HG03442 (cell line): ENCODE data around the gene SHISA9.

Source experiments
- ATAC-seq: cut with Tn5 transposase; IDR thresholded peaks from one replicate; pipeline ENCODE4 v1.9.1; 2021; ENCODE audit warnings: mild to moderate bottlenecking, moderate library complexity; ENCODE audit not compliant: unreplicated experiment

Gene SHISA9

DNA sequence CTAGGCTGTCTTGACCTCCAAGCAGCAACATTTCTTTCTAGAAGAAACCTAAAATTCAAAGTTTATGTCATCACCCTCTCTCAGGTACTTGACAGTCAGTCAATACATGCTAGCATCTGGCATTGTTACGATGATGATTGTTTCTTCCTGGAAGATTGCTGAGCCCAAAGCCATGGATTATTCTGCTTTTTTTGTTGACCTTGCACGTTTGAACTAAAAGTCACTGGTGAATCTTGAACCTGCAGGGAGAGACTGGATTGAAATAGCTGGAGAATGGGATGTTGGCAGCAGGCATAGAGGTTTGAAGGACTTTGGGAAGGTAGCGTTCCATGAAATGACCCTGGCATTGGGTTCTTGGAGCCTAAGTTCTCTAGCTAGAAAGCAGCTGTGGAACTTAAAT, 42.9 kb downstream of the SHISA9 start:
- ATAC-seq: no peak

DNA sequence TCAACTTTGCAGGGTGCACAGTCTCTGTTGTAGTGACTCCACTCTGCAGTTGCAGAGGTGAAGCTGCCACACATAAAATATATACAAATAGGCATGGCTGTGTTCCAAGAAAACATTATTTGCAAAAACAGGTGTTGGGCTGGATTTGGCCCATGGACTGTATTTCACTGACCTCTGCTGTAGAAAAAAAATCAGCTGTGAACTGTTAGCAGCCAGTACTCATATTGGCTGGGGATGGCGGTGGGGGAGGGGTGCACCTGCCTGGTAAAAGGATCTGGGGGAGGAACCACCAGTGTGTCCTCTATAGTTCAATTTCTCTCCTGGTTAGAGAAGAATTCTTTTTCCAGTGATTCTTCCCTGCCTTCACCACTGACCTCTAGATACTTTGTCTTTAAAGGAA, 50.0 kb downstream of the SHISA9 start:
- ATAC-seq: no peak

DNA sequence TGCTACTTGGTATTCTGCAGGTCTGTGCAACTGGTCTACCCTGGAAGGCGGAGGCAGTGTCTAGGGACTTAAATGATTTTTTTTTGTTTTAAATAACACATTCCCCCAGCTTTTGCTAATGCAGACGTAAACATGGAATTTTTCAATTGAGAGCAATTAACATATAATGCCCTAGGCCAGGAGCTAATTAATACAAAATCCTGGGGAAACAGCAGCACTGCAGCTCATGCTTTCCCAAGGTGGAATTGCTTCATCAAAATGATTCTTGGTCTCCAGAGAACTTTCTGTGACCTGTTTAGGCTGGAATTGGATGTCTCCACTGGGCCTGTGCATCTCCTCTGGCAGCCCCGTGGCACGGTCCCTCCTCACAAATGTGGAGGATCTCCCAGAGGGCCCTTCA, 50.6 kb downstream of the SHISA9 start:
- no peak for ATAC-seq

DNA sequence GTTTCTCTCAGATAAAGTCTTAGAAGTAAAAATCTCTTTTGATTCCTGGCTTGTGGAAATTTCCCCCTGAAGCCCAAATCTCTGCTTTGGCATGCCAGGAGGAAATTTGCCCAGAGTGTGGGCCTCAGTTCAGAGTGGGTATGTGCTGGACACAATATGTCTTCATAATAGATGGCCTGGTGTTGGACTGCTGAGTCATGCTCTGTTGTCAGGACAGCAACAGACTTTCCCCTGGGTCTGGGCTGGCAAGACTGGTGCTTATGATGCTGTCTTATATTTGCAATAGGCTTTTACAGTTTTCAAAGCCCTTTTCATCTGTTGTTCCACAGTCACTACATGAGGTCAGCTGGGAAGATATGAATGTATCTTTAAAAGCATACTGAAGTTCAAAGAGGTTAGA, 57.0 kb downstream of the SHISA9 start:
- no peak for ATAC-seq

- ATAC-seq: no peak
Observed at GRCh38 chr16:12959072-12959471, 57.7 kb downstream of the SHISA9 start.

- ATAC-seq: no peak
Observed at GRCh38 chr16:12961626-12962025, 60.2 kb downstream of the SHISA9 start.

DNA sequence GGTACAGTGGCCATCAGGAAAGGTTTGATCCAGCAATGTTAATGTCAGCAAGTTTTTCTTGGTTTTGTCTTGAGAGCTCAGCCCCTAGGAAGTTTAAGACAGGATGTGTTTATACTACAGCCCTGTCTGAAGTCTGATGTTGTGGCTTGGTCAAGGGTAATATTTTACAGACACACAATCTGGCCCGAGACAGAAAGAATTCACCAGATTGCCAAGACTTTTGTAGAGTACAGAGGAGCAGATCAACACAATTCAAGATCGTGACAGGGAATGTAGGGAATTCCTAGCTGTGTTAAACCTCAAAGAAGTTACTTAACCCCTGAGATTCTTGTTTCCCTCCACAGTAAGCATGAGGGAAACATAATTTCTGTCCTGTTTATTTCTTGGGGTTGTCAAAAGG, 63.1 kb downstream of the SHISA9 start:
- ATAC-seq: no peak

DNA sequence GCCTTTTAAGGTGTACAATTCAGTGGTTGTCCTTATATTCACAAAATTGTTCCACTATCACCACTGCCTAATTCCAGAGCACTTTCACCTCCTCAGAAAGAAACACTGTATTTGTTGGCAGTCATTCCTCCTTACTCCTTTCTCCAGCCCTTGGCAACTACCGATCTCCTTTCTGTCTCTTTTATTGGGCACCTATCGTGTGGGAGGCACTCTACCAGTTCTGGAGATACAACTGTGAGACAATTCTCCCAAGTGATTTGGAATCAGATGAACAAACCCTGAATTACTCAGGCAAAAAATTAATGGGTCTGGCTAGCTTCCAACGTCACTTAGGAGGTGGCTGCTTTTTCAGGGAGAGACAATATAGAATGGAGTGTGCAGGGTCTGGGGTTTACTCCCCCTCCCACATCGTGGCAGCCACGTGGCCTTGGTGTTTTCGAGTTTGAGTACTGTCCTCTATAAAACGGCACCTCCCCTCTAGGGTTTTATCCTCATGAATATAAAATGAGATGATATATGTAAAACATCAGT, 63.9 kb downstream of the SHISA9 start:
- no peak for ATAC-seq

- ATAC-seq: no peak
Observed at GRCh38 chr16:12971241-12971640, 69.8 kb downstream of the SHISA9 start.

DNA sequence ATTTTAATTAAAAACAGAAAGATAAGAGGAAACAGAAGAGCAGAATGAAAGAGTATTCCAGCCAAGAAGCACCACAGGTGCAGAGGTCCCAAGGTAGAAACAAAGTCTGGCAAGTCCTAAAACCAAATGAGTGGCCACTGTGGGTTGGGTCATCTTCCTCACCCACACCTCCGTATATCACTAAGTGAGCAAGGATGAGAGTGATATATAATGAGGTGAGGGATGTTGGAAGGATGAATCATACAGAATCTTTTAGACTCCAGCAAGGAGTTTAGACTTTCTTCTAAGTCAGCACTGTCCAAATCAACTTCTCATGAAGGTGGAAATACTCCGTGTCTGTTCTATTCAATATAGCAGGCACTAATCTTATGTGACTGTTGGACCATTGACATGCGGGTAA, 70.8 kb downstream of the SHISA9 start:
- no peak for ATAC-seq

GRCh38 chr16:12975766-12976165, 74.4 kb downstream of the SHISA9 start:
- no peak for ATAC-seq

DNA sequence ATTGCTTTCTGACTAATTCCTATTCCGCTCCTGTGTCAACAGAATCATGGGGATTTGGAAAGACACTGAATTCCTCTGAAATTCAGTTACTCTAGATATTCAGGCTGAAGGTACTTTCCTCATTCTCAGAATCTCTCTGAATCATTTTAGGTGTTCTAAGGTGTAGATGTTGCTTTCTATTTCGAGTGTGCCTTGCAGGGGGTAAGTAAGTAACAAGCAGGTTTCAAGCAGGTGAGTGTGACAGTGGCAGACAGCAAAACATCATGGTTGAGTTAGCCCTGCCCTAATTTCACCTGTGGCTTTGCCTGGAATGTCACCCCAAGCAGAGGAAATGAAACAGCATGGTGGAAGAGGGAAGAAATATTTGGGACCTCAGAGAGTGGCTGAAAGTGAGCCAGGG, 75.1 kb downstream of the SHISA9 start:
- no peak for ATAC-seq

DNA sequence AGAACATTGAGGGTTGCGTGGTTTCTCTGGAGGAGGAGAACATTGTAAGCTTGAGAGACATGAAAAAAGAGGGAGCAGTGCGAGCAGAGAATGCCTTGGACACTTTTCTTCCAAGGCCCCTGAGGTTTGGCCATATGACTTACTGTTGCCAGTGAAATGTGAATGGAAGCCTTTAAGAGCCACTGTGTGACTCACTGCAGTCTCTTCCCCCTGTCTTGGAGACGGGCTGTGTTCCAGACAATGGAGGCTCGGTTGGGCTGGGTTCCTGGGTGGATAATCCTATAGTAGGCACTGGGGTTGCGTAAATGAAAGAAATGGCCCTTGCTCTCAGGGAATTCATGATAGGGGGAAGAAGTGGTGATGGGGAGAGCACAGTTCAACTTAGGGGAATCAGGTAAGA, 75.5 kb downstream of the SHISA9 start:
- no peak for ATAC-seq

- no peak for ATAC-seq
Observed at GRCh38 chr16:12985516-12985915, 84.1 kb downstream of the SHISA9 start.

GRCh38 chr16:12988071-12988470, 86.7 kb downstream of the SHISA9 start:
- no peak for ATAC-seq

GRCh38 chr16:12992066-12992465, 90.7 kb downstream of the SHISA9 start:
- ATAC-seq: no peak

DNA sequence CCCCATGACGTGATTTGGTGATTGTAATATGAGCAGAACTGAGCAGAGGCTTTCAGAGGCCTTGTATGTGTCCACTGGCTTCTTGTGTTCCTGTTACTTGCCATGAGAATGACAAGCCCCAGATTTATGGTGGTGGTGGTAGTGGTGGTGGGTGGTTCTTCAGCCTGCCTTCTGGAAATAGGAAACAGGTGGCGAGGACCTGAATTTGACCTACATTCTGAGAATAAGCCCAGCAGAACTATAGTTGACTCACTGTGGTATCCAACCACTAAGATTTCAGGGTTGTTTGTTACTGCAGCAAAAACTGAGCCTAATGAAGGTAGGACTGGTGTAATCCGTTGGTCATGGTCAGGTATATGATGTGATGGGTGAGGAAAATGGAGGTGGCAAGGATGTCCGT, 93.0 kb downstream of the SHISA9 start:
- no peak for ATAC-seq

DNA sequence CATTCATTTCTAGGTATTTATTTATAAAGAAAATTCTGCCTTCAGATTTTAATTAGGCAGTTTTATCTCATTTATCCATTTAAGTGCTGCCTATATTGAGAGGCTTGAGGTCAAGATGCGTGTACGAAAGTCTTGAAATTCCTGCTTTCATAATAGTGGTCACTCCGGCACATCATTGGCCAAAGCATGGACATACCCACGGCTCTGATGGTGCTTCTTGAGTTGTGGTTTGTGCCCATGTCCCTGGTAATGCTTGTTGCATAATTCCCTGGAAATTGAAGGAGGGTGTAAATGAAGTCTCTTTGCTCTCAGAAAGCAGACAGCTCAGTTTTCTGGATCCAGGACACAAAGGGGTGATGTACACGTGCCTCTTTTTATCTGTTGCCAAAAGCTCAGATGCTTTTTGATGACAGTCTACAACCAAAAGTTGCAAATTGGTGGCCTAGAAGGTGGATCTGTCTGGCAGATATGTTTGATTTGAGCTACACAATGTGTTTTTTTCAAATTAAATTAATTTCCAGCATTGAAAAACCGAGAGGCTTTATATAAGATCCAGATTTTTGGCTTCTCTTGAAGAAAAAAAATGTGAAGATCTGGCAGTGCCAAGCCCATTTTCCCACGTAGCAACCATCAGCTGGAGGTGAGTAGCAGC, 94.4 kb downstream of the SHISA9 start:
- no peak for ATAC-seq

- no peak for ATAC-seq
Observed at GRCh38 chr16:12998361-12999085, 97.1 kb downstream of the SHISA9 start.

DNA sequence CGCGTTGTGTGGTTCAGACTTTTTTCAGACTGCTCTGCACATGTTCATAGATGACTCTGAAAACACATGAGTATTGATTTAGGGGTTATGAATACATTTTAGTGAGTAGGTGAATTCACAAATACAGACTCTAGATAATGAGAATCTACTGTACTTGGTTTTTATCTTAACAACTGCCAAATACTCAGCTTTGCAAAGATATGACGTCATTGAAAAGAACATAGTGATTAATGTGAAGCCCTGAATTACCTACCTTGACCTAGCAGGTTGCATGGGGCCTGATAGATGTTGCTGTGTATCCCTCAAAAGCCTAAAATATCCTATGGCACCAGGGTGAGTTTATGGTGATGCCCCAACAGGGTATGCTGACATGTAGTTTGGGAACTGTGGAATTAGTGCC, 98.0 kb downstream of the SHISA9 start:
- no peak for ATAC-seq

DNA sequence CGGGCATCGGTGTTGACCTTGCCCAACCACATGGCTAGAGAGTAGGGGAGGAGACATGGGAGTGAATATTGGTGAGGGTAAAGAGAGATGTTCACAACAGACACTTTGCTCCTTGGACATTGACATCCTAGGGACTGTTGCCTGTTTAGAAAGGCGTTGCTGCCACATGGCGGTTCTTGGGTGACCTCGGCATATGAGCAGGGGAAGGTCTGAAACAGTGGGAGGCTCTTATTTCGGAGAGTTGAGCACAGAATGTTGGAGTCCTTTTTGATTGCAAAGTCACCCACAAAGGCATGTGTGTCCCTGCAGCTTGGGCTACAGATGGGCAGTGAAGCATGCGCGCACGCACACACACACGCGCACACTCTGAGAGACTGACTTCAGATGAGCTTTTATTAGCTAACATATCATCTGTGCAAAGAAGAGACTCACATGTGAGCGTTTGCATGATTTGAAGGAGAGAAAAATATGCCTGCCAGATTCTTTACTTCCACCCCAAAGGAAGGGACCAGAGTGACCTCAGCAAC, 104.4 kb downstream of the SHISA9 start:
- ATAC-seq: no peak

GRCh38 chr16:13012601-13013000, 111.2 kb downstream of the SHISA9 start:
- no peak for ATAC-seq
